ENCODE measurements around the gene PNMA6F.

DNA sequence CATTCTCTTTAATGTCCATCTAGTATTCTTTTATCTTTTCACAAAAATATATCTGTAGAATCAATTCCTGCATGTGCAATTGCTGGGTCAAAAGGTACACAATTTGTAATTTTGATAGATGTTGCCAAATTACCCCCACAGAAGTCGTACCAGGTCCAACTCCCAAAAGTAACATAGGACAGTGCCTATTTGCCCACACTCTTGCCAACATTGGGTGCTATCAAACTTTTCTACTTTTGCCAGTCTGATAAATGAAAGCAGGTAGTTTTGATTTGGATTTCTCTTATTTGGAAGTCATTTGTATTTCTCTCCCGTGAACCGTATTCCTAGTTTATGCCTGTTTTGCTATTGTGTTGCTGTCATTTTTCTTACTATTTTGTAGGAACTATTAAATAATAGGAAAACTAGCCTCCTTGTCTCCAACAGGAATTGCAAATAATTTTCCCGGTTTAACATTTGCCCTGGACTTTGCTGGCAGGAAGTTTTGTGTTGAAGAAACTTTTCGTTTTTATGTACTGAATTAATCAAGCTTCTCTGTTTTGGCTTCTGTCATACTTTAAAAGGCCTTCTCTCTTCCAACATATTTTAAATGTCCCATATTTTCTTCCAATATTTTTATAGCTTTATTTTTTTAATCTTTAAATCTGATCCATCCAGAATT is 45.4 kb upstream of the PNMA6F start:
- TF ChIP-seq, protein P1, sequence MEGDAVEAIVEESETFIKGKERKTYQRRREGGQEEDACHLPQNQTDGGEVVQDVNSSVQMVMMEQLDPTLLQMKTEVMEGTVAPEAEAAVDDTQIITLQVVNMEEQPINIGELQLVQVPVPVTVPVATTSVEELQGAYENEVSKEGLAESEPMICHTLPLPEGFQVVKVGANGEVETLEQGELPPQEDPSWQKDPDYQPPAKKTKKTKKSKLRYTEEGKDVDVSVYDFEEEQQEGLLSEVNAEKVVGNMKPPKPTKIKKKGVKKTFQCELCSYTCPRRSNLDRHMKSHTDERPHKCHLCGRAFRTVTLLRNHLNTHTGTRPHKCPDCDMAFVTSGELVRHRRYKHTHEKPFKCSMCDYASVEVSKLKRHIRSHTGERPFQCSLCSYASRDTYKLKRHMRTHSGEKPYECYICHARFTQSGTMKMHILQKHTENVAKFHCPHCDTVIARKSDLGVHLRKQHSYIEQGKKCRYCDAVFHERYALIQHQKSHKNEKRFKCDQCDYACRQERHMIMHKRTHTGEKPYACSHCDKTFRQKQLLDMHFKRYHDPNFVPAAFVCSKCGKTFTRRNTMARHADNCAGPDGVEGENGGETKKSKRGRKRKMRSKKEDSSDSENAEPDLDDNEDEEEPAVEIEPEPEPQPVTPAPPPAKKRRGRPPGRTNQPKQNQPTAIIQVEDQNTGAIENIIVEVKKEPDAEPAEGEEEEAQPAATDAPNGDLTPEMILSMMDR (IDR thresholded peaks at IDR 0.05), result no peak
- TF ChIP-seq EZH2phosphoT487 (IDR thresholded peaks at IDR 0.05), result no peak

Measured in neural progenitor cell (in vitro differentiated cells).